Activated CD4-positive, alpha-beta T cell treated with anti-CD3 and anti-CD28 coated beads, Interleukin-2, amount 50 U/mL, for 24 hours (primary cell): ENCODE results near the gene TCP1.
"Not testable (repeated sequence)": the region's sequence is repeated elsewhere in the genome, so short reads cannot be mapped to it uniquely, and the experiment has no call there.

Source experiments
- DNase-seq, 2 donors: peaks; one replicate each; pipeline ENCODE4 v3.0.0-alpha.2; 2020; ENCODE audit warnings: low read depth in 1 of 2, low spot score in 1 of 2

The TCP1 gene

GRCh38 chr6:159745081-159745480, 44.3 kb downstream of the TCP1 start:
- DNase-seq, result no peak

- no peak for DNase-seq
Measured at GRCh38 chr6:159742165-159742564, 47.2 kb downstream of the TCP1 start.

DNA sequence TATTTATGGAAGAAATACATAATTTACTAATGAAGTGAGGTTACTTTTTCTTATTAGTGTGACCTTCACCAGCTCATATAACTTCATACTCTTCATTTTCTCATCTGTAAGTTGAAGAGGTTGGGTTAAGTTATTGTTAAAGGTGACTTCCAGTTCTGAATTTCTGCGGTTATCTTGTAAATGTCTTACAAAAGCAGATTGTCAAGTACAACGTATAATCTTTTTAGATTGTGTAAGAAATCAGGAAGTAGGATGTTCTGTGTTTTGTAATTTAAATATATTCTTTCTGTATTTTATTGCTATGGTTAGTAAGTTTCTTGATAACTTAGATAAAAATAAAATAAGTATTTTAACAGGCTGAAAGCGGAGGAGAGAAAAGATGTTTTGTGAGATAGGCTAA, 50.1 kb downstream of the TCP1 start:
- DNase-seq, result no peak

- DNase-seq, result no peak
Measured at GRCh38 chr6:159736908-159737307, 52.5 kb downstream of the TCP1 start.

DNA sequence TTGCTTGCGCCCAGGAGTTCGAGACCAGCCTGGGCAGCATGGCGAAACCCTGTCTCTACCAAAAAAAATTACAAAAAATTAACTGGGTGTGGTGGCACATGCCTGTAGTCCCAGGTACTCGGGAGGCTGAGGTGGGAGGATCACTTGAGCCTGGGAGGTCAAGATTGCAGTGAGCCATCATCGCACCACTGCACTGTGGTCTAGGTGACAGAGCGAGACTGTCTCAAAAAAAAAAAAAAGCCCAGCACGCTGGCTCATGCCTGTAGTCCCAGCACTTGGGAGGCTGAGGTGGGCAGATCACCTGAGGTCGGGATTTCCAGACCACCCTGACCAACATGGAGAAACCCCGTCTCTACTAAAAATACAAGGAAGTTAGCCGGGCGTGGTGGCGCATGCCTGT, 56.0 kb downstream of the TCP1 start:
- DNase-seq, result not testable (repeated sequence)

DNA sequence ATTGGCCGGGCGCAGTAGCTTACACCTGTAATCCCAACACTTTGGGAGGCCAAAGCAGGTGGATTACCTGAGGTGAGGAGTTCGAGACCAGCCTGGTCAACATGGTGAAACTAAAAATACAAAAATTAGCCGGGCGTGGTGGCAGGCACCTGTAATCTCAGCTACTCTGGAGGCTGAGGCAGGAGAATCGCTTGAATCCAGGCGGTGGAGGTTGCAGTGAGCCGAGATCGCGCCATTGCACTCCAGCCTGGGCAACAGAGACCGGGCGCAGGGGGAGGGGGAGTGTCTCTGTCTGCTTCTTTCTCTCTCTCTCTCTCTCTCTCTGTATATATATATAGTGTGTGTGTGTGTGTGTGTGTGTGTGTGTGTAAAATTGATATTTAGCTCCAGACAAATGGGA, 56.9 kb downstream of the TCP1 start:
- not testable (repeated sequence) for DNase-seq

- DNase-seq, result no peak
Measured at GRCh38 chr6:159730332-159730676, 59.1 kb downstream of the TCP1 start.

GRCh38 chr6:159729598-159730331, 59.6 kb downstream of the TCP1 start:
- DNase-seq, result no peak

GRCh38 chr6:159728531-159728964, 60.9 kb downstream of the TCP1 start:
- DNase-seq, result no peak
